ENCODE measurements around the gene CYB5R2. TPM values are rescaled to one million over a fixed set of nuclear protein-coding genes. Genes with fewer than 3 reads are reported as not detected.

CYB5R2 gene
- under 1 TPM; 0.73 to 0.98 TPM for total RNA-seq

- no peak for DNase-seq (ENCODE audit: low spot score)
- Mint-ChIP-seq H3K4me1 (ENCODE audit: low read depth in 2 of 2) (peaks cover 5 to 11% of the 10 kb centered on the region in 2 donors), H3K27me3 (peaks cover 37 to 38% of the 10 kb centered on the region in 2 donors), H3K4me3 (peak within 1 kb of the TSS; percentile 54), H3K27ac (no peak within 1 kb of the TSS), H3K9me3 (no peaks in the 10 kb centered on the region), H3K36me3 (no peaks in the 10 kb centered on the region)
- peak; percentile 58 to 80 for ATAC-seq
These were observed at the start of gene CYB5R2 for GRCh38 chr11:7672960-7673723. TSS of gene CYB5R2 (minus strand) at chr11:7673500. CDS start at chr11:7672825, 675 bp downstream.

DNA sequence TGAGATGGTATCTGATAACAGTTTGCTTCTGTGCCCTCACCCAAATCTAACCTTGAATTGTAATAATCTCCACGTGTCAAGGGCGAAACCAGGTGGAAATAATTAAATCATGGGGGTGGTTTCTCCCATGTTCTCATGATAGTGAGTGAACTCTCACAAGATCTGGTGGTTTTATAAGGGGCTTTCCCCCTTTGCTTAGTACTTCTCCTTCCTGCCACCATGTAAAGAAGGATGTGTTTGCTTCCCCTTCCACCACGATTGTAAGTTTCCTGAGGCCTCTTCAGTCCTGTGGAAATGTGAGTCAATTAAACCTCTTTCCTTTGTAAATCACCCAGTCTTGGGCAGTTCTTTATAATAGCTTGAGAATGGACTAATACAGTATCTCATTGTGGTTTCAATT, 41.5 kb upstream of the CYB5R2 start:
- Mint-ChIP-seq H3K4me1 (ENCODE audit: low read depth in 2 of 2) (no peaks in the 10 kb centered on the region), H3K9me3 (peaks cover 4% of the 10 kb centered on the region), H3K27me3 (peaks cover 14 to 46% of the 10 kb centered on the region in 2 donors), H3K36me3 (peaks cover 2% of the 10 kb centered on the region), H3K4me3 (no peak overlapping the region), H3K27ac (no peak overlapping the region)
- ATAC-seq (no peak), DNase-seq (ENCODE audit: low spot score) (no peak)

GRCh38 chr11:7706377-7706776, 33.1 kb upstream of the CYB5R2 start, which contains the start of gene OVCH2:
TSS of gene OVCH2 (minus strand) at chr11:7706477. CDS start at chr11:7706394, 83 bp downstream.
- no peaks in the 10 kb centered on the region for H3K4me1 Mint-ChIP-seq (ENCODE audit: low read depth in 2 of 2)
- no peak for ATAC-seq

GRCh38 chr11:7703740-7704139, 30.4 kb upstream of the CYB5R2 start:
- H3K9me3 Mint-ChIP-seq: no peaks in the 10 kb centered on the region
- H3K27ac Mint-ChIP-seq: no peak overlapping the region
- H3K27me3 Mint-ChIP-seq: peaks cover 17 to 46% of the 10 kb centered on the region in 2 donors
- ATAC-seq (no peak), DNase-seq (ENCODE audit: low spot score) (no peak)
- no peaks in the 10 kb centered on the region for H3K4me1 Mint-ChIP-seq (ENCODE audit: low read depth in 2 of 2)
- H3K36me3 Mint-ChIP-seq: no peaks in the 10 kb centered on the region
- no peak overlapping the region for H3K4me3 Mint-ChIP-seq

More at GRCh38 chr11:7706377-7706776, 33.1 kb upstream of the CYB5R2 start, which contains the start of gene OVCH2:
- peaks cover 15 to 52% of the 10 kb centered on the region in 2 donors for H3K27me3 Mint-ChIP-seq
- H3K9me3 Mint-ChIP-seq: no peaks in the 10 kb centered on the region
- H3K27ac Mint-ChIP-seq: no peak within 1 kb of the TSS
- peaks cover 4% of the 10 kb centered on the region for H3K36me3 Mint-ChIP-seq
- DNase-seq (ENCODE audit: low spot score): no peak
- H3K4me3 Mint-ChIP-seq: no peak within 1 kb of the TSS

GRCh38 chr11:7696424-7696823, 23.1 kb upstream of the CYB5R2 start:
- DNase-seq (ENCODE audit: low spot score): no peak
- Mint-ChIP-seq H3K4me1 (ENCODE audit: low read depth in 2 of 2) (no peaks in the 10 kb centered on the region), H3K9me3 (no peaks in the 10 kb centered on the region), H3K27ac (no peak overlapping the region), H3K4me3 (no peak overlapping the region), H3K36me3 (no peaks in the 10 kb centered on the region), H3K27me3 (peaks cover 40 to 58% of the 10 kb centered on the region in 2 donors)
- ATAC-seq: peak in 1 of 2 donors; percentile 55

- Mint-ChIP-seq H3K27me3 (peaks cover 38 to 53% of the 10 kb centered on the region in 2 donors), H3K4me3 (no peak overlapping the region), H3K36me3 (no peaks in the 10 kb centered on the region), H3K9me3 (no peaks in the 10 kb centered on the region), H3K27ac (no peak overlapping the region), H3K4me1 (ENCODE audit: low read depth in 2 of 2) (no peaks in the 10 kb centered on the region)
- DNase-seq (ENCODE audit: low spot score) (no peak), ATAC-seq (no peak)
These were observed 20.9 kb upstream of the CYB5R2 start for GRCh38 chr11:7694235-7694634.

DNA sequence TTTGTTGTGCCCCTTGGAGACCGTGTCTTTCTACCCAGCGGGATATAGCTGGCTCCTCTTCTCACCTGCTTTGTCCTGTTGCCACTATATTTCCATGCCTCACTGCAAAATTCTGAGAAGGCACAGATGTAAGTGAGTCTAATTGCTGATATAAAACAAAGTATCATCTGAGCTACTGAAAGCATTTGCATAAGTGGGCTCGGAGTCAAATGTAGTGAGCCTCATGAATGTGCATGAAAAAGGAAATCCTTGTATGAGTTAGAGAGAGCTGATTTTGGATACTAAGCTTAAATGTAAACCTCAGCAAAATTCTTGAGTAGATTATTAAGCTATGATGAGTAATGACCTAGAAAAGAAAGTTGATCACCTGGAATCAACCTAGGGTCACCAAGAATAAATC, 19.1 kb upstream of the CYB5R2 start:
- ATAC-seq (no peak), DNase-seq (ENCODE audit: low spot score) (no peak)
- Mint-ChIP-seq H3K36me3 (no peaks in the 10 kb centered on the region), H3K9me3 (no peaks in the 10 kb centered on the region), H3K4me1 (ENCODE audit: low read depth in 2 of 2) (no peaks in the 10 kb centered on the region), H3K27ac (no peak overlapping the region), H3K27me3 (peaks cover 38 to 53% of the 10 kb centered on the region in 2 donors), H3K4me3 (no peak overlapping the region)

- peaks cover 37 to 50% of the 10 kb centered on the region in 2 donors for H3K27me3 Mint-ChIP-seq
- no peaks in the 10 kb centered on the region for H3K4me1 Mint-ChIP-seq (ENCODE audit: low read depth in 2 of 2)
These were observed 18.6 kb upstream of the CYB5R2 start for GRCh38 chr11:7691759-7692350.

DNA sequence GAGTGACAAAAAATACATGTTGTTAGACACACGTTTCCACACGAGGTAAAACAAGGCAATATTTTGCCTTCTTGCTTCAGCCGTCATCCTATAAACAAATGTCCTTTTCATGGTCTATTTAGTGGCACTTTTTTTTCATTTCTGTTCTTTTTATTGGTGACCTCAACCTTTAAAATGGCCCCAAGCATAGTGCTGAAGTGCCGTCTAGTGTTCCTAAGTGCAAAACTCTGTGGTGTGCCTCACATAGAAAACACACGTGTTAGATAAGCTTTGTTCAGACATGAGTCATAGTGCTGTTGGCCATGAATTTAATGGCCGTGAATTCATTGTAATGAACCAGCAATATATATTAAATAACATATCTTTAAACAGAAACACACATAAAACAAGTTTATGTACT, 17.3 kb upstream of the CYB5R2 start:
- no peak overlapping the region for H3K27ac Mint-ChIP-seq
- H3K9me3 Mint-ChIP-seq: no peaks in the 10 kb centered on the region
- H3K27me3 Mint-ChIP-seq: peaks cover 37 to 50% of the 10 kb centered on the region in 2 donors
- no peak for DNase-seq (ENCODE audit: low spot score)
- H3K36me3 Mint-ChIP-seq: no peaks in the 10 kb centered on the region
- no peak for ATAC-seq
- H3K4me3 Mint-ChIP-seq: no peak overlapping the region
- no peaks in the 10 kb centered on the region for H3K4me1 Mint-ChIP-seq (ENCODE audit: low read depth in 2 of 2)

More at GRCh38 chr11:7691759-7692350, 18.6 kb upstream of the CYB5R2 start:
- Mint-ChIP-seq H3K4me3 (no peak overlapping the region), H3K36me3 (no peaks in the 10 kb centered on the region), H3K27ac (no peak overlapping the region), H3K9me3 (no peaks in the 10 kb centered on the region)
- DNase-seq (ENCODE audit: low spot score): no peak
- no peak for ATAC-seq

DNA sequence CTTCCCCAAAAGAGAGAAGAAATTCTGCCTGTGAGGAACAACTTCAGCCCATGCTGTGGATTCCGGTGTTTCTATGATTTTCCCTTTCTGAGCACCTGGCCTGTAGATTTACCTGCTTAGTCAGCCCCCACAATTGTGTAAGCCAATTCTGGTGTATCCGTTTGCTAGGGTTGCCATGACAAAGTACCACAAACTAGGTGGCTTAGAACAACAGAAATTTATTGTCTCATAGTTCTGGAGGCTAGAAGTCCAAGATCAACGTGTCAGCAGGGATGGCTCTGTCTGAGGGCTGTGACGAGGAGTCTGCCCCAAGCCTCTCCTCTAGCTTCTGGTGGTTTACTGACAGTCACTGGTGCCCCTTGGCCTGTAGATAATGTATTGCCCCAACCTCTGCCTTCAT, 15.9 kb upstream of the CYB5R2 start:
- Mint-ChIP-seq H3K27ac (no peak overlapping the region), H3K4me3 (no peak overlapping the region), H3K36me3 (no peaks in the 10 kb centered on the region), H3K27me3 (peaks cover 40 to 48% of the 10 kb centered on the region in 2 donors), H3K4me1 (ENCODE audit: low read depth in 2 of 2) (no peaks in the 10 kb centered on the region), H3K9me3 (no peaks in the 10 kb centered on the region)
- ATAC-seq (no peak), DNase-seq (ENCODE audit: low spot score) (no peak)

GRCh38 chr11:7688238-7688826, 15.0 kb upstream of the CYB5R2 start:
- Mint-ChIP-seq H3K4me3 (no peak overlapping the region), H3K36me3 (no peaks in the 10 kb centered on the region), H3K27me3 (peaks cover 31 to 39% of the 10 kb centered on the region in 2 donors), H3K27ac (no peak overlapping the region), H3K9me3 (no peaks in the 10 kb centered on the region), H3K4me1 (ENCODE audit: low read depth in 2 of 2) (no peaks in the 10 kb centered on the region)
- ATAC-seq: no peak
- no peak for DNase-seq (ENCODE audit: low spot score)

GRCh38 chr11:7687386-7687785, 14.1 kb upstream of the CYB5R2 start:
- no peak overlapping the region for H3K4me3 Mint-ChIP-seq
- no peaks in the 10 kb centered on the region for H3K4me1 Mint-ChIP-seq (ENCODE audit: low read depth in 2 of 2)
- ATAC-seq: no peak
- H3K27me3 Mint-ChIP-seq: peaks cover 27 to 30% of the 10 kb centered on the region in 2 donors
- H3K27ac Mint-ChIP-seq: no peak overlapping the region
- no peak for DNase-seq (ENCODE audit: low spot score)
- no peaks in the 10 kb centered on the region for H3K36me3 Mint-ChIP-seq
- H3K9me3 Mint-ChIP-seq: no peaks in the 10 kb centered on the region

- DNase-seq (ENCODE audit: low spot score): no peak
- no peaks in the 10 kb centered on the region for H3K9me3 Mint-ChIP-seq
- no peak overlapping the region for H3K27ac Mint-ChIP-seq
- H3K4me1 Mint-ChIP-seq (ENCODE audit: low read depth in 2 of 2): no peaks in the 10 kb centered on the region
- peaks cover 25 to 27% of the 10 kb centered on the region in 2 donors for H3K27me3 Mint-ChIP-seq
- ATAC-seq: no peak
- no peaks in the 10 kb centered on the region for H3K36me3 Mint-ChIP-seq
- H3K4me3 Mint-ChIP-seq: no peak overlapping the region
These were observed 13.5 kb upstream of the CYB5R2 start for GRCh38 chr11:7686761-7687160.

DNA sequence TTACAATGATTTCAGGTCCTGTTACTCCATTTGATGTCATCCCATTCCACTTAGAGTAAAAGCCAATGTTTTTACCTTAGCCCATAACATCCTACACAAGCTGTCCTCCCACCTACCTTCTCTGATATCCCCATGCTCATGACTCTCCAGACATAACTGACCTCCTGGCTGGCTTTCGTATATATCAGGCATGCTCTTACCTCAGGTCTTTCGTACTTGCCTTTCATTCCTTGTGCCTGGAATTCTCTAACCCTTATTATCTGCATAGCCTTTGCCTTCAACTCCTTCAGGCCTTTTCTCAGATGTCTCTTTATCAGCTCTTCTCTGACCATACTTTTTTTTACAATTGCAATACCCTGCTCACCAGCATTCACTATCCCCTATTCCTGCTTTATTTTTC, 10.3 kb upstream of the CYB5R2 start:
- DNase-seq (ENCODE audit: low spot score) (no peak), ATAC-seq (no peak)
- no peaks in the 10 kb centered on the region for H3K9me3 Mint-ChIP-seq
- H3K27me3 Mint-ChIP-seq: peaks cover 19% of the 10 kb centered on the region in 2 donors
- H3K27ac Mint-ChIP-seq: no peak overlapping the region
- H3K4me1 Mint-ChIP-seq (ENCODE audit: low read depth in 2 of 2): no peaks in the 10 kb centered on the region
- no peaks in the 10 kb centered on the region for H3K36me3 Mint-ChIP-seq
- no peak overlapping the region for H3K4me3 Mint-ChIP-seq
